Retinal pigment epithelial cell (primary cell): ENCODE results near the gene SPATA46.

Experiments
- DNase-seq: peaks from one replicate; pipeline ENCODE4 v3.0.0-alpha.2; 2010; ENCODE audit warnings: low read depth
- H3K4me3 ChIP-seq: 2 replicates; pipeline ENCODE4 v1.5.1; 2011; ENCODE audit warnings: mild to moderate bottlenecking, low read length, control low read depth, moderate library complexity
- TF ChIP-seq, protein P1 (sequence below): conservative IDR thresholded peaks from 2 replicates; pipeline ENCODE4 v1.5.1; 2011; ENCODE audit warnings: low read depth, low read length, control low read depth, inconsistent platforms

Gene SPATA46

DNA sequence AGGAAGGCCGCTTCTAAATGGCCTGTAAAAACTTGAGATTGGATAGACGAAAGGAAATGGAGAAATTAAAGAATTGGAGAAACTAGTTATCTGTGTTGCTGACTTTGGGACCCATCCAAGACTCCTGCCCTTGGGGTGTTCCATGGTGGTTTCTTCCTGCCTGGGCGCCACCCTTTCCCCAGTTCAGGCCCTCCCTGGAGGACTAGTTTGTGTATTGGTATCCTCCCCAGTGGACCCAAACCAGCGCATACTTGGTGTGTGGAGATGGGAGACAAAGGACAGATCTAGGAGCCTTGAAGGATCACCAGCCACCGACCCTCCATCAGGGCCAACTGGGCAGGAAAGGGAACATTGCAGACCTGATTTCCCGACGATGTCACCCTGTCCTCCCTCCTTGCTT is 7.1 kb downstream of the SPATA46 start:
- TF ChIP-seq, protein P1, sequence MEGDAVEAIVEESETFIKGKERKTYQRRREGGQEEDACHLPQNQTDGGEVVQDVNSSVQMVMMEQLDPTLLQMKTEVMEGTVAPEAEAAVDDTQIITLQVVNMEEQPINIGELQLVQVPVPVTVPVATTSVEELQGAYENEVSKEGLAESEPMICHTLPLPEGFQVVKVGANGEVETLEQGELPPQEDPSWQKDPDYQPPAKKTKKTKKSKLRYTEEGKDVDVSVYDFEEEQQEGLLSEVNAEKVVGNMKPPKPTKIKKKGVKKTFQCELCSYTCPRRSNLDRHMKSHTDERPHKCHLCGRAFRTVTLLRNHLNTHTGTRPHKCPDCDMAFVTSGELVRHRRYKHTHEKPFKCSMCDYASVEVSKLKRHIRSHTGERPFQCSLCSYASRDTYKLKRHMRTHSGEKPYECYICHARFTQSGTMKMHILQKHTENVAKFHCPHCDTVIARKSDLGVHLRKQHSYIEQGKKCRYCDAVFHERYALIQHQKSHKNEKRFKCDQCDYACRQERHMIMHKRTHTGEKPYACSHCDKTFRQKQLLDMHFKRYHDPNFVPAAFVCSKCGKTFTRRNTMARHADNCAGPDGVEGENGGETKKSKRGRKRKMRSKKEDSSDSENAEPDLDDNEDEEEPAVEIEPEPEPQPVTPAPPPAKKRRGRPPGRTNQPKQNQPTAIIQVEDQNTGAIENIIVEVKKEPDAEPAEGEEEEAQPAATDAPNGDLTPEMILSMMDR: no peak
- no peak for DNase-seq
- no peak overlapping the region for H3K4me3 ChIP-seq

DNA sequence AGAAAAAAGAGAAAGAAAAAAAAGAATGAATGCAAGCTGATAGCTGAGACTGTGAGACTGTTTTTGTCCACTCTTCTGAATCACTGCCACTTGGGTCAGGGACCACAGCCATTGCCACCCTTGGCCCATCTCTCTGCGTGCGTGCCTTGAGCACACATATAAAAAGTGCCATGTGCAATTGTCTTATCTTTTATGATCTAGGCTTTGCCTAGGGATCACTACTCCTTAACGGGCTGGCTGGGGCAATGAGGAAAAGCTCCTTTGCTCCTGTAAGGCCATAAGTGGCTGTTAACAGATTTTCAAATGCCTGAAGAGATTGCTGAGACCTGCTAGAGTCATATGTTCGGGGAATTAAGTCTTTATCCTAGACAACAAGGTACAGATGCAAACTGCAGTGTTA is 8.2 kb downstream of the SPATA46 start:
- TF ChIP-seq, protein P1: no peak

DNA sequence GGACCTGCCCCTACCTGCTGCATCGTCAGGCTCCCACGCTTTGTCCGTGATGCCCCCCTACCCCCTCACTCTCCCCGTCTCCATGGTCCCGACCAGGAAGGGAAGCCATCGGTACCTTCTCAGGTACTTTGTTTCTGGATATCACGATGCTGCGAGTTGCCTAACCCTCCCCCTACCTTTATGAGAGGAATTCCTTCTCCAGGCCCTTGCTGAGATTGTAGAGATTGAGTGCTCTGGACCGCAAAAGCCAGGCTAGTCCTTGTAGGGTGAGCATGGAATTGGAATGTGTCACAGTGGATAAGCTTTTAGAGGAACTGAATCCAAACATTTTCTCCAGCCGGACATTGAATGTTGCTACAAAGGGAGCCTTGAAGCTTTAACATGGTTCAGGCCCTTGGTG is 8.9 kb downstream of the SPATA46 start:
- TF ChIP-seq, protein P1: no peak
- no peak overlapping the region for H3K4me3 ChIP-seq
- no peak for DNase-seq

More for the DNA sequence above, 8.2 kb downstream of the SPATA46 start:
- DNase-seq: no peak
- H3K4me3 ChIP-seq: no peak overlapping the region

DNA sequence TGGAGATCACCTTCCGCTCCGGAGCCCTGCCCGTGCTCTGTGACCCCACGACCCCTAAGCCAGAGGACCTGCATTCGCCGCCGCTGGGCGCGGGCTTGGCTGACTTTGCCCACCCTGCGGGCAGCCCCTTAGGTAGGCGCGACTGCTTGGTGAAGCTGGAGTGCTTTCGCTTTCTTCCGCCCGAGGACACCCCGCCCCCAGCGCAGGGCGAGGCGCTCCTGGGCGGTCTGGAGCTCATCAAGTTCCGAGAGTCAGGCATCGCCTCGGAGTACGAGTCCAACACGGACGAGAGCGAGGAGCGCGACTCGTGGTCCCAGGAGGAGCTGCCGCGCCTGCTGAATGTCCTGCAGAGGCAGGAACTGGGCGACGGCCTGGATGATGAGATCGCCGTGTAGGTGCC is 9.6 kb downstream of the SPATA46 start:
- DNase-seq: no peak
- H3K4me3 ChIP-seq: no peak overlapping the region
- TF ChIP-seq, protein P1: no peak

DNA sequence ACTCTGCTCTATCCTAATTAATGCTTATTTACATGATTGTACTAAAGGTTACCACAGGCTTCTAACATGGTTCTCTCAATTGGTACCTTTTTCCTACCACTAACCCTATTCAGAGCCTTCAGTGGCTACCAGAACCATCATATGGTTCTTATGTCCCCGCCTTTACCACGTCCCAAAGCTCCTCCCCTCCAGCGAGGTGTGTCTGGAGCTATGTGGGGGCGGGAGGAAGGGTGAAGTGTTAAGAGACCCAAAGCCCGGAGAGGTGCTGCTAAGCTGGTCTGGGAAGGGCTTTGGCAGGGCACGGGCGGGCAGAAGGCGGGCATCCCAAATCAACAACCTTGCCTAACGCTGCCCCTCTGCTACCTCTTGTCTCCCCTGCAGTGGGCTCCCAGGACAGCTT is 10.0 kb downstream of the SPATA46 start:
- H3K4me3 ChIP-seq: no peak overlapping the region
- TF ChIP-seq, protein P1: no peak
- DNase-seq: no peak

DNA sequence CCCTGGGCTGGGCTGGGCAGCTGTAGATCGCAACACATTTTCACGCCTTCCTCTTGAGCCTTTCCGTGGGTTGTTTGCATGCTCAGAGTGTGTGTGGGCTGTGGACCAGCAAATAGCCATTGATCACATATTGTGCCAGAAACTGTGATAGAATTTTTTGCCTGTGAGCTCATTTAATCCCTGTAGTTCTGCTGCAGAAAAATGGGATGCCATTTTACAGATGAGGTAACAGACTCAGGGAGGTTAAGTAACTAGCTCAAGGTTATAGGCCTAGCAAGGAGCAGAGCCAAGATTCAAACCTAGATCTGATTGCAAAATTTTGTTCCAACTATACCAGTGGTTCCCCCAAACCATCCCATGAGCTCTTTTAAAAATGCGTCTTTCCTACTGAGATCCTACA is 10.5 kb downstream of the SPATA46 start:
- no peak overlapping the region for H3K4me3 ChIP-seq
- no peak for DNase-seq
- TF ChIP-seq, protein P1: no peak

DNA sequence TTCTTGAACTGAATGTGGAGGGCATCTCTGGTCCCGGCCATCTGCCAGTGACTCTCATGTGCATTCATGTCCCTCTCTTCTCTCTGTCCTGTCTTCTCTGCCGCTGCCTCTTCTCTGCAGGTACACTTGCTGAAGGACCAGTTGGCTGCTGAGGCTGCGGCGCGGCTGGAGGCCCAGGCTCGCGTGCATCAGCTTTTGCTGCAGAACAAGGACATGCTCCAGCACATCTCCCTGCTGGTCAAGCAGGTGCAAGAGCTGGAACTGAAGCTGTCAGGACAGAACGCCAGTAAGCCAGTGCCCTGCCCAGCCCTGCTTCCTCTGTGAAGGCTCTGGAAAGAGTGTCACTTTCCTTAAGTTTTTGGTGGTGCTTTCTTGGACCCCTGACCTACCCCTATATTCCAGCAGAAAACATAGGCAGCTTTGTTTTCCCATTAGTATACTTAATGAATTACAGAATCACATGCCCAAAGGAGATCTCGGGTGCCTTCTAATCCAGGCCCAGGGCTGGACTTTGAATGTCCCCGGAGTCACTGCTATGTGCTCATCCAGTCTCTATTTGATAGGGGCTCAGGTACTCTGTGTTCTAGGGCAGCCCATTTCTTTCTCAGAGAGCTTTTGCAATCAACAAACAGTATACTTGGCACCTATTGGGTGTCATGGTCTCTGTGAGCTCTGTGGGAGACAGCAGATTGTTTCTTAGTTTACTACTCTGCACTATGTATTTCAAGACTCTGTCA is 11.2 kb downstream of the SPATA46 start:
- TF ChIP-seq, protein P1: no peak
- no peak overlapping the region for H3K4me3 ChIP-seq
- no peak for DNase-seq
